Keratinocyte (primary cell): Measurements from ENCODE around the gene KCNMA1.

ENCODE experiments used
- CTCF ChIP-seq, 3 experiments: IDR thresholded peaks in 1 of 3; conservative IDR thresholded peaks in 1 of 3; optimal IDR thresholded peaks in 1 of 3; 2 replicates in 2 of 3; 3 replicates in 1 of 3; pipeline versions ENCODE3 to v1.5.1; 2011; ENCODE audit warnings: low read length in 3 of 3, mild to moderate bottlenecking in 3 of 3, moderate library complexity in 2 of 3, control low read depth in 1 of 3, inconsistent platforms in 1 of 3; ENCODE audit not compliant: insufficient read depth in 2 of 3; ENCODE audit errors: extremely low read depth in 1 of 3
- EZH2 ChIP-seq: IDR thresholded peaks from one replicate; pipeline ENCODE4 v1.6.1; 2012; ENCODE audit warnings: inconsistent platforms, mild to moderate bottlenecking, low read length, moderate library complexity

DNA sequence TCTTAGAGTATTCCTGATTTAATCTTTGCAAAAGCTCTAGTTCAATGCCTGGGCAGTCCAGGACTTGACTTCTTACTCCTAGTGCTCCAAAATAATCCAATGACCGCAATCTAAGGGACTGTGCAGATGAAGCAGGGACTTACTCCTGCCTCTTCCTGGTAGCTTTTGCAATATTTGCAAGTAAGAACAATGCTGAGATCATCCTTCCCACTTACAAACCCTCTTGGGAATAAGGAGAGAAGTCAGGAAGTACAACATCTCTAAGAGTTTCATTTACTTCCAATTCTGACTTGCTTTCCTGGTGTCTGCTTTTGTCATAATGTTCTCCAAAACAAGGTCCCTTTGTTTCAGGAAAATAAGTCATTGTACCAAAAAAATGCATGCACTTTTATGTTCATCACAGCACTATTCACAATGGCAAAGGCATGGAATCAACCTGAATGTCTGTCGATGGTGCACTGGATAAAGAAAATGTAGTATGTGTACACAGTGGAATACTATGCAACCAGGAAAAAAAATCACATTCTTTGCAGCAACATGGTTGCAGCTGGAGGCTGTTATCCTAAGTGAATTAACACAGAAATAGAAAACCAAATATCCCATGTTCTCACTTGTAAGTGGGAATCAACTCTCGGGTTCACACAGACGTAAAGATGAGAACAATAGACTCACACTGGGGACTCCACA is 7.1 kb upstream of the KCNMA1 start:
- TF ChIP-seq CTCF (optimal IDR thresholded peaks at IDR 0.05 in 1 of 3, IDR thresholded peaks at IDR 0.05 in 1 of 3, conservative IDR thresholded peaks at IDR 0.05 in 1 of 3; ENCODE audit: extremely low read depth in 1 of 3, insufficient read depth in 2 of 3, low read length in 3 of 3) (no peak), EZH2 (no peak)
